NCI-H226 (cell line): ENCODE measurements around the gene WDR27.

Source experiments
- DNase-seq: peaks from one replicate; pipeline ENCODE4 v3.0.0-alpha.2; 2015

Gene WDR27

DNA sequence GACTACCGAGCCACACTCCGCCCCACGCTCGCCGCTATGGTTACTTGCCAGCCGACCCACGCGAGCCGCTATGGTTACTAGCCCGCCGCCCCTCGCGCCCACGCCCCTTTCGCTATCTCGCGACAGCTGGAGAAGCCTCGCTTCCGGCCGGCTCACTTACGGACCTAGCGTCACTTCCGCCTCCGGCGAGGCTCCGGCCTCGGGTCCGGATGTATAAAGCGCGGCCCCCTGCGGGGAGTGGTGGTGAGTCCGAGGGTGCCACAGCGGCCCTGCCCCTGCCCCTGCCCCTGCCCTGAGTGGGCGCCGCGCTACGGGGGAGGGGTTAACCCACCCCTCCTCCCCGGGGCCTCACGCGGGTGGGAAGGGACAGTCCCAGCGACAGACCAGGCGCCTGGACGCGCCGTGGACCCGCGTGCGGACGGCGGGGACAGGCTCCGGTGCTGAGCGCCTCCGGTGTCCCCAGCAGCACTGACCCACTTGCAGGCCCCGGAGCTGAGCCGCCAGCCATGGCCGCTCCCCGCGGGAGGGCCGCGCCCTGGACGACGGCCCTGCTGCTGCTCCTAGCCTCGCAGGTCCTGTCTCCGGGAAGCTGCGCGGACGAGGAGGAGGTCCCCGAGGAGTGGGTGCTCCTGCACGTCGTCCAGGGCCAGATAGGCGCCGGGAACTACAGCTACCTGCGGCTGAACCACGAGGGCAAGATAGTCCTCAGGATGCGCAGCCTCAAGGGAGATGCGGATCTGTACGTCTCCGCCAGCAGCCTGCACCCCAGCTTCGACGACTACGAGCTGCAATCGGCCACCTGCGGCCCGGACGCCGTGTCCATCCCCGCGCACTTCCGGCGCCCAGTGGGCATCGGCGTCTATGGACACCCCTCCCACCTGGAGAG lies at the start of gene WDR27, which contains the start of gene C6orf120:
Gene WDR27, minus strand, starts transcription at position 76 of the 886 bp plus-strand sequence. CDS start 13,024 bp downstream, outside the sequence.
Gene C6orf120, plus strand, starts transcription at position 173 of the 886 bp plus-strand sequence. Its CDS starts 334 bp downstream, at position 507.
- DNase-seq = peak; percentile 98

DNA sequence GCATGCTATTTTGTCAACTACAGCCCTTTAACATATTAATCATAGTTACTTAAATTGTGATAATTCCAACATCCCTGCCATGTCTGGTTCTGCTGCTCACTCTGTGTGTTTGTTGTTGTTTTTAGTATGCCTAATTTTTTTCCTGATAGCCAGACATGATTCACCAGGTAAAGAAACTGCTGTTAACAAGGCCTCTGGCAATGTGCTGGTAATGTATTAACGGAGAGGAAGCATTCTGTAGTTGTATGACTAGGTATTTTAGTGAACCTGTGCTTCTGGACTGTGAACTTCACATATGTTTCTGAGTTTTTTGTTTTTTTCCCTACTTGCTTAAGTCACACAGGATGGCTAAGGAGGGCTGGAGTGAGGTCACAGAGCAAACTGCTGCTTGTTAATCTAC lies 44.7 kb upstream of the WDR27 start:
- DNase-seq = no peak

DNA sequence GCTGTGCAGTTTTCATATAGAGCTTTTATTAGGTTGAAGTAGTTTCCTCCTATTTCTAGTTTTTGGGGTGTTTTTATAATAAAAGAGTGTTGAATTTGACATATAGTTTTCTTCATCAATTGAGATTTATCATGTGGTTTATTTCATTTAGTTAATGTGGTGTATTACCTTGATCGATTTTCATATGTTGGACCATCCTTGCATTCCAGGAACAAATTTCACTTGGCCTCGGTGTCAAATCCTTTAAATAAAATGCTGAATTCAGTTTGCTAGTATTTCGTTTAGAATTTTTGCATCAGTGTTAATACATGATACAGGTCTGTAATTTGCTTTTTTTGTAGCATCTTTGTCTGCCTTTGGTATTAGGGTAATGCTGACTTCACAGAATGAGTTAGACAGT lies 43.6 kb upstream of the WDR27 start:
- DNase-seq = no peak

DNA sequence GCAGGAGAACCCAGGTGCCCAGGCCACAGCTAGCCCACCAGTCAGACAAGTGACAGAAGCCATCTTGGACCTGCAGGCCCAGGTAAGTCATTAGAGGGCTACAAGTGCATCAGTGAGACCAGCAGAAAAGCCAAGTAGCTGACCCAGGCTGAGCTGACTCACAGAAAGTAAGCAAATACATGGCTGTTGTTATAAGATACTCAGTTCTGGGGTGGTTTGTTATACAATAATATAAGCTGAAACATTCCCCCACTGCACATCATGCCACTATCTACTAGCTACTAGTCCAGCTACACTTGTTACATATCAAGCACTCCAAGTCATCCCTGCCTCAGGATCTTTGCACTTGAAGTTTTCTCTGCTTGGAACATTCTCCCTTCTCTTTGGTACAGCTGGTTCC lies 39.5 kb upstream of the WDR27 start:
- DNase-seq = no peak

DNA sequence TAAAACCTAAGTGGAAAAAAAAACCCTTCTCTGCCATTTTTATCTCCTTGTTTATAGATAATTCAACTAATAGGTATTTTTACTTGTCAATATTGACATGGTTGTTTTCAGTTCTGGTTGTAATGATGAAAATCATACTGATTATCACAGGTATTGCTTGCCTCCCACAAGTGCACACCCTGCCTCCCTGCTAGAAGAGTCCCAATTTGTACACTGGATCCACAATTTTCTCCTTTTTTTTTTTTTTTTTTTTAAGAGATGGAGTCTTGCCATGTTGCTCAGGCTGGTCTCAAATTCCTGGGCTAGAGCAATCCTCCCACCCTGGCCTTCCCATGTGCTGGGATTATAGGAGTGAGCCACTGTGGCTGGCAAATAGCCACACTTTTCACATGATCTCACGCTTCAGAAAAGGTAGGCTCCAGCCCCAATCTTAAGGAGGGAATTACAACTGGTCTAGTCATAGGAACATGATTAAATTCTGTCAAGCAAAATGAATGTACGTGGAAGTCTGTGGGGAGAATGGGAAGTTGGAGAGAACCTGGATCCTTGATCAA lies 37.2 kb upstream of the WDR27 start:
- peak; percentile 82 for DNase-seq

DNA sequence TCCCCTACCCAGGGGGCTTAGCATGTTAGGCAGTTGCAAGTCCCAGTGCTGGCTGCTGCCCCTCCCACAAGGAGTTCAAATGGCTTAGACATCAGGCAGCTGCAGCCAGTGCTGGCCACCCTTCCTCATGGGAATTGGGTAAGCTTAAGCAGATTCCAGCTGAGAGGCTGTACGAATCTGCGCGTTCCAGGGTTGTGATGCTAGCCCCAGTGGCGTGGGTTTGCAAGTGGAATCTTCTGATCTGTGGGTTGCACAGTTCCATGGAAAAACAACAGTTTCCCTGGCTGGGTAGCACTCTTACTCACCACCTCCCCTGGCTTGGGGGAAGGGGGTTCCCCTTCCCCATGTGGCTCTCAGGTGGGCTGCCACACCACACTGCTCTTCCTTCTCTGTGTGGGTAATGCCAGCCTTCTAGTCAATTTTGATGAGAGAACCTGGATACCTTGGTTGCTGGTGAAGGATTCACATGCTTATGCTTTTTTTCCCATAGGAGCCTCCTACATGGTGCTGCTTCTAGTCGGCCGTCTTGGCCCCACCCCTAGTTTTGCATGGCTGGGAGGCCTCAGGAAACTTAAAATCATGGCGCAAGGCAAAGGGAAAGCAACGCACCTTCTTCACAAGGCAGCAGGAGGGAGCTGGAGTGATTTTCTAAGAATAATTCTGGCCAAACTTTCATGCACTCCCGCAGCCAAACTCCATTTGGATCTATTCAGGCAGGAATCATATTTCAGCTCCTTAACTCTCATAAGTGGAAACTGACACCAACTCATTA lies 36.6 kb upstream of the WDR27 start:
- DNase-seq = no peak

DNA sequence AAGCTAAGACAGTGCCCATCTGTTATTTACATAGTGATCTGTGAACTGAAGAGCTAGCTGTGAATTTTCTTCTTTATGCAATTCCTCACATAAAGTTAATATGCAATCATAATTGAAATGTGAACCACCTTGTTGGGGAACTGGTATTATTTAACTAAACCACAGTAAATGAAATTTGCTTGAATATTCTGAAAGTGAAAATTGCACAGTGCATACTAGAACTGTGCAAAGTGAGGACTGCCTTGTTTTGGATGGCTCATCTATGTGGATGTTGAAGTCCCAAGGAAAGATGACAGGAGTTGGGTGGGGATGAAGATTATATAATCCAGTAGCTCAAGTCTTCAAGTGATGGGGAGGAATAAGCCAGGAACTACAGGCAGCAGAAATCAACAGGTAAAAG lies 28.1 kb upstream of the WDR27 start:
- no peak for DNase-seq

DNA sequence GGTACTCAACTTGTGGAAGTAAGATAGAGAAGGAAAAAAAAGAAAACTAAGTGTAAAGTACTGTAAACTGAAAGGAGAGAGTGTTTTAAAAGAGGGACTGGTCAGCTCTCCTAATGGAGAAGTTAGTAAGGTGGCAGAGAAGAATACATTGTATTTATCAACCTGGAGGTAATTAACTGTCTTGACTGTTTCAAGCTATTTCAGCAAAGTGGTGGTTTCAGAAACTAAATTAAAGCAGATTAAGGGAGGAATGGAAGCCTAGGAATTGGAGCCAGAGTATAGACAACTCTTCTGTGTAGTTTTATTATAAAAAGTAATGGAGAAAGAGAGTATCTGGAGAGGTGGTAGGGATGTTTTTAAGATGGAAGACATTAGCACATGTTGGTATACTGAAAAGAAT lies 25.1 kb upstream of the WDR27 start:
- no peak for DNase-seq

DNA sequence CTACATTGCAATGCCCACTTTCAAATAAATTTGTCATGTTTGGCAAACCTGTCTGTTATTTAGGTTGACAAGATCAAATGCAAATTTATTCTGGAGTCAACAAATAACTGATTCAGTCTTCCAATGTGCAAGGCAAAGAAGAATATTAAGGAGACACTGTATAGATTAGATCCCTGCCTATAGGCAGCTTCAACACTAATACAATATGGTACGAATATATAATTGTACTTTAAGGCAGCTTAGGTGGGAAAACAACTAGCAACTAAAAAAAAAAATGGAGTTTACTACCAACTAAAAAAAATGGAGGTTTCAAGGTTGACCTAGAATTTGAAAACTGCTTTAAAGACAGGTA lies 24.2 kb upstream of the WDR27 start:
- no peak for DNase-seq

DNA sequence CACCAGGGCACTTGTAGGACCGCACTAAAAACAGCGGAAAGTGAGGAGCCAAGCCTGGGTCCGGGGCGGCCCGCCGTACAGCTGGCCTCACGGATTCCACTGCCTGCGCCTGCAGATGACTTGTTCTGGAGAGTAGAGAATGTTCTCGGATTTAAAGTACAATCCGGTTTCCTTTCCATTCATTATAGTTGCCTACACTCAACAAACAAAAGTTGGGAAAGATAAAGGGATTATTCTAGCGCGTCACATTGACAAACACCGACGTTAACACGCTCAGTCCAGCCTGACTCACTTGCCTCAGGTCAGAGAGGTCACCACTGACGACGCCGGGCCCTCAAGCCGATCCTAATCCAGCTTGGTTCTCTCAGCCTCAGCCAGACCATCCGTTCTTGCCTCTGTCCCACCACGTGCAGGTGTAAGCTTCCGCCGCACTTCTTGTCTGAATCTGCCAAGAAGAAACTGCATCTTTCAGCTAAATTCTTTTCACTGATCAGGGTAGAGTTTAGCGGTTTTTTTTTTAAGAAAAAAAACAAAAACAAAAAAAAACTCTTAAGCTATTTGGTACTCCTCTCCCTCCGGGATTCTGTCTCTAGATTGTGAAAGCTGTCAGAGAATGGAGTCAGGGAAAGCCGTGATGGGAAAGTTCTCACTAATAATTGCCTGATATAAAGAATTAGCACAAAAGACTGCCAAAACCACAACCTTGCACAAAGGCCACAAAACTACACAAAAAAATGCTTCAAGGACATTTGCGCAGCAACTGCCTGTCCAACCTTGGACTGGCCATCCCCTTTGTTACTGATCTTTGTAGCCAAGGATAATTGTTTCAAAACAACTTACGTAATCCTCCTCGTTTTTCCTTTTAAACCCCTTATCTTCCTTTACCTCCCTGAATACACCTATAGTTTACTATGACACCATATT lies 23.6 kb upstream of the WDR27 start:
- DNase-seq = no peak

DNA sequence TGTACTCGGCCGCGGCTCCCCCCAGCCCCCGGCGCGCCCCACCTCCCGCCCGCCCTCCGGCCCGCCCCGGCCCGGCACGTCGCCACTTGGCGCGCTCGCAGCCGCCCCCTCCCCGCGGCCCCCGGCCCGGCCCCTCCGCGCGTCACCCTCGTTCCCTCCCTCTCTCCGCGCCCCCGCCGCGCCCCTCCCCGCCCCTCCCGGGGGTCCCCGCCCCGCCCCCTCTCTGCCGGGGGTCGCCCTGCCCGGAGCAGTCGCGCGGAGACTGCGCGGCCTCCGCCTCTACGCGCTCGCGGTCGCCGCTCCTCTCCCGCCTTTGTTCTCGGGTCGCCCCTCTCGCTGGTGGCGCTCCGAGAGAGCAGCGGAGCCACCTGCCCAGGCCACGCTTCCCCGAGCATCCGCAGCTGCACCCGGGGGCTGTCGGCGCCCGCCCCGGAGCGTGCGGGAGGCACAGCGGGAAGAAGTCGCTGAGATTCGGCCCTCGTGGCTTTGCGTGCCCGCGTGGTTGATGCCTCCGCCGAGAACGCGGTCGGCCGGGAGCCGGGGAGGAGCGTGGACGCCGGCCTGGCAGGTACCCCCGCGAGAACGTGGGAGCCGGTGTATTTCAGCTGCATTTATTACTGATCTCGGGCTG lies 22.8 kb upstream of the WDR27 start, which contains the start of gene PHF10:
Gene PHF10, minus strand, starts transcription at position 7 of the 631 bp plus-strand sequence. CDS start 569 bp downstream, outside the sequence.
- DNase-seq = no peak

DNA sequence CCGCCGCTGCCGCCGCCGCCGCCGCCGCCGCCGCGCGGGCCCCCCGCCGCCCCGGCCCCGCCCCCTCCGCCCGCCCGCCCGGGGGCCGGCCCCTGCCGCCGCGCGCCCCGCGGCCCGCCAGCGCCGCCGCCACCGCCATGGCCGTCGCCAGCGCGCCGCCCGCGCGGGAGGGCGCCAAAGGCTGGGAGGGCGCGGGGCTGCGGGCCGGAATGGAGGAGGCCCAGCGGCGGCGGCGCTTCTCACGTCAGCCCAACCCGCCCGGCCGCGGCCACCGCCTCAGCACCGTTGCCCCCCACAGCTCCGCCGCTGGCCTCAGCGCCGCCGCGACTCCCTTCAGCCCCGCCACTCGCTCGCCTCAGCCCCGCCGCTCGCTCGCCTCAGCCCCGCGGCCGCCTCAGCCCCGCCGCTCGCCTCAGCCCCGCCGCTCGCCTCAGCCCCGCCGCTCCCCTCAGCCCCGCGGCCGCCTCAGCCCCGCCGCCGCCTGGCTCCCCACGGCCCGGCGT lies 22.2 kb upstream of the WDR27 start:
- no peak for DNase-seq

DNA sequence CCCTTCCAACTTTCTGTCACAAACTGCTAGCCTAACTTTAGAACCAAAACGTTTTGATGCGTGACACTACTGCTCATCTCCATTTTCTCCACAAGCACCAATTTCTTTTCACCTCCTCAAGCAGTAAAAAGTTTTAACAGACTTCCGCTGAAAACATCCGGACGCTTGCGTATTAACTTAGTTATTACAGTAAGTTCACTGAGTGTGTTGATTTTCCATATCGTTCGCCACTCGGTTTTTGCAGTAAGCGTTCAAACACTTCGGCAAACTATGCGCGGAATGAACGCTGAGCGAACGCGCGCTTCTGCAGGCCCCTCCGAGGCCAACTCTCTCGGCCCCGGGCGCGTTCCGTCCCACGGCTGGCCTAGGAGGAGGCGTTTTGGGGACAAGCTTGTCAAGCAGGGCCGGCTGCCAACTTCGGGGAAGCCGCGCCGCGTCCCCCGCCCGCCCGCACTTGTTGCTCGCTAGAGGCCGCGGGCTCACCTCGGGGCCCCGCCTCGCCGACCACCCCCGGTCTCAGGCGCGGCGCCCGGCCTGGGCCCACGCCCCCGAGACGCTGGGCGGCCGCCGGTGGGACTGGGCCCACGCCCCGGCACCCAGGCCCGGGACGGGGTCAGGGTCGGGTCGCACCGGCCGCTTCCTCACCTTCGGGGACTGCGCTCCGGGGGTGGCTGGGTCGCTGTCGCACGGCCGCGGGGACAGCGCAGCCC lies 21.5 kb upstream of the WDR27 start:
- DNase-seq = peak; percentile 25

DNA sequence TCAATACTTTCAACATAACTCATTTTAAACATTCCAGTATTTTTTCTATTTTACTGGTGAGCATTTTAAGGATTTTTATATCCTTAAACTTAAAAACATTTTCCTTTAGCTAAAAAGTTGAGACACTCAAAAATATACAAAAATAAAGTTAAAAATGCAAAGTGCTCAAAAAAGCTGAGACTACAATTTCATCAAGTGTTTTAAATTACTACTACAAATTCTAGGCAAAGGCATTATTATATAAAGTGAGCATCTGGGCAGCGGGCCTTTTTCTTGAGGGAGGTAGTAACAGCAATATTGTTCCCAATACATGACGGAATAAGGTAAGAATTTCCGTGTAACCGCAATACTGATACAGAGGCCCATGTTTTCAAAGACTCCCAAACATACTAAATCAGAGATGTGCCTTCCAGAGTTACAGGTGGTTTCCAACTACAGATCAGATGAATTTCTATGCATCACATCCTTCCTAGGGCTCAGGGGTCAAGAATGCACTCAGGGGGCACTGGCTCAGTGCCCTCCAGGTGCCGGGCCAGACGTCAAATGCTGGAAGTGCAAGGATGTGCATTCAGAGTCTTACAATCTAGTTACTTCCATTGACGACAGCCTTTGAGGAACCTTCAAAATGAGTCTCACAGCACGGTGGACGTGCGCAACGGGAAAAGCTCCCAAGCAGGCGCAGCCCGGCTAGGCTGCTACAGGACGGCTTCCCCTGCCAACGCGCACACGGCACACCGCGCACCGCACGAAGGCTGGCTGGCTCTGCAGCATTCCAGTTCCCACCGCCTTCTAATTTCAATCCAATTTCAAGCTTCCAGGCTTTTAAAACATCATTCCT lies 20.8 kb upstream of the WDR27 start:
- DNase-seq = peak; percentile 89

DNA sequence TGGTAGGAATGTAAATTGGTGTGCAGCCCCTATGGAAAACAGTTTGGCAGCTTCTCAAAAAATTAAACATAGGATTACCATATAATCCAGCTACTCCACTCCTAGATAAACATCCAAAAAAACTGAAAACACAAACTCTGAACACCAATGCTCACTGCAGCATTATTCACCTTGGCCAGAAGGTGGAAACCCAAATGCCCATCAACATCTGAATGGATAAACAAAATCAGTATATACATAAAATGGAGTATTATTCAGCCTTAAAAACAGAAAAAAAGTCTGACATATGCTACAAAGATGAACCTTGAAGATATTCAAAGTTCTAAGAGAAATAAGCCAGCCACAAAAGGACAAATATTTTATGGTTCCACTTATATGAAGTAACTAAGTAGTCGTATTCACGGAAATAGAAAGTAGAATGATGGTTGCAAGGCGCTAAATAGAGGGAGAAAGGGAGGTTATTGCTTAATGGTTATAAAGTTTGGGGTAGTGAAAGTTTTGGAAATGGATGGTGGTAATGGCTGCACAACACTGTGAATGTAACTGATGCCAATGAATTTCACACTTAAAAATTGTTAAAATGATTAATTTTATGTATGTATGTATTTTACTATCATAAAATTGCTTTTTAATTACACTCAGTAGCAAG lies 18.5 kb upstream of the WDR27 start:
- no peak for DNase-seq

DNA sequence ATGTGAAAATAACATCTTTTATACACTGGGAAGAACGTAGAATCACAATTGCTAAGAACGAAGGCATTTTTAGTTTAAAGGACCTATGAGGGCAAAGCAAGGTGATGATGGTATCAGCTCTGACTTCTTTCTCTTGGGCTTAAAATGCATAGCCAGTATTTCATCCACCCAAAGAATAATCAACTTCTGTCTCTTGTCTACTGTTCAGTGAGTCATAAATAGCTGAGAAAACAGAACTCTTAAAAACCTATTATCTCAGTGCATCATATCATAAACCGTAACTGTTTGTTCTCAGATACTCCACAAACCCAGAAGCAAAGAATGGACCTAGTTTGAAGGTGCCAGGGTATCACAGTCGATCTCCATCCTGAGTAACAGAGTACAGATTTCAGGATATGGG lies 17.3 kb upstream of the WDR27 start:
- peak; percentile 22 for DNase-seq

DNA sequence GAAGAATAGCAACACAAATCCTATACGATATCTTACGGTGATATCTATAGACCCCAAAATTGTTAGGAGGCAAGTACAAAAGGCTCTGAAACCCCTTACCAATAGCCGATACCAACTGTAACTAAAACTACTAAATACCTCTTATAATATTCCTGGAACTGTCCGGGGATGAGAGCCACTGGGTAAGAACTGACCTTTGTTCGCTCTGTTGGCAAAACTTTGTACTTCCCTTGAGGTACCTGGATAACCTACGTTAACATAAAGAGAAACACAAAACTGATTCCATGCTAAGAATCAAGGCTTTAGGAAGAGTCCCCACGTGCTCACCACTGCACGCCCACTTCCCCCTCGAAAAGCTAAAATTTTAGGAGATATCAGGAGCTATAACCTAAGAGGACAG lies 12.8 kb upstream of the WDR27 start:
- DNase-seq = no peak

DNA sequence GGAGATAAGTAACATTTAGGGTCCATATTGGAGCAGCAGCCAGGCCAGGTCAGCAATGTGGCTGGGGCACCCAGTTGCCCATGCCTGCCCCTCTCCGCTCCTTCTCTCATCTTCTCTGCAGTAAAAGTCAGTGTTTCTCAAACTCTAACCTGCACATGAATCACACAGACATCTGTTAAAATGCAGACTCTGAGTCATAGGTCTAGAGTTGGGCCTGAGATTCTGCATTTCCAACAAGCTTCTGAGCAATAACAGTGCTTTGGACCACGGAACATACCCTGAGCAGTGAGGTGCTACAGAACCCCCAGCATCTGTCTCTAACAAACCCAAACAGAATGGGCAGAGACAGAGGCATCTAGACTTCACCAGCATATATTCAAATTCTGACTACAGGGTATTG lies 12.3 kb upstream of the WDR27 start:
- no peak for DNase-seq

DNA sequence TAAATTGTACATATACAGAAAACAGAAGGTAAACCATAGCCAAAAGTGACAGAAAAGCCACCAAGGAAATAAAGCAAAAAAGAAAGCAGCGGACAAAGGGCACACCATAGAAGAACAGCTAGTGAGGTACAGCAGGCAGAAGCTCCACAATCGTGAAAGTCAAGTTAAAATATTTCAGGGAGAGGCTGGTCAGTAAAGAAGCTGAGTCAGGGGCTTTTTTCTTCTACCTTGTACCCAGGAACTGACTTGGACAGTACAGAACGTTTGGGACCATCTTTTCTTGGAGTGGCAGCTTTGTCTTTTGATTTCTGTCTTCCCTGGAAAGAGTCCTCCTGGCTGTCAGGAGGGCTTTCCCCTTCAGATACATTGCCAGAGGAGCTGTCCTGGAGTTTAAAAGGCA lies 8.2 kb upstream of the WDR27 start:
- DNase-seq = no peak

DNA sequence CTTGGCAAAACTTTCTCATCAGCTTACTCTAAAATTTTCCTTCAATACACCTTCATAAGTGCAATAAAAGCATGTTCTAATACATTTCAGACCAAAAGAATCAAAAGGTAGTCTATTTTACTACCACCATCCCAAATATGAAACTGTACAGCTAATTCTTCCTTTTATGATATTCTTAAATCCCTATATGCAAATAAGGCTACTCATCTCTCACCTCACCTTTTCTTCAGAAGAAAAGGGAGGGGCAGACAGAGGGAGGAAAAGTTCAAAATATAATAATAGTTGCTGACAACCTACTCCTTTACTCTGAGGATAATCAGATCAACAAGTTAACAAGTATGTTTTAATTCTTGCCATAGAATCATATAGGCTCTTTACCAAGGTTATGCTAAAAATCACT lies 7.5 kb upstream of the WDR27 start:
- DNase-seq = no peak
